ENCODE results near the gene MCEMP1.

MCEMP1 gene

DNA sequence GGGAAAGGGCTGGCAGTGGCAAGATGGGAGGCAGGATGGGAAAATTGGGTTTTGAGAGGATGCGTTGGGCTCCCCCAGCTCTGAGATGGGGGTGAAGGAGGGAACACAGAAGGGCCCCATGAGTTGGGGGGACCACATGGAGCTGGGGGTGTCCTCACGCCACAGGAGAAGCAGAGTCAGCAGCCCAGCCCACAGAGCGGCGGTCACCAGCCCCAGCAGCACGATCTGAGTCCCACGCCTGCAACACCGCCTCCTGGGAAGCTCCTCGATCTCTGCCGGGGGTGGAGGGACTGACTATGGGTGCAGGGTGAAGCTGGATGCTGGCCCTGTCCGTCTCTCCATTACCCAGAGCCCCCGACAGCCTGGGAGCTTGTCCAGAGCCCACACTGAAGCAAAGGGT is 21.7 kb downstream of the MCEMP1 start:
- DNase-seq (ENCODE audit: low read depth): no peak

DNA sequence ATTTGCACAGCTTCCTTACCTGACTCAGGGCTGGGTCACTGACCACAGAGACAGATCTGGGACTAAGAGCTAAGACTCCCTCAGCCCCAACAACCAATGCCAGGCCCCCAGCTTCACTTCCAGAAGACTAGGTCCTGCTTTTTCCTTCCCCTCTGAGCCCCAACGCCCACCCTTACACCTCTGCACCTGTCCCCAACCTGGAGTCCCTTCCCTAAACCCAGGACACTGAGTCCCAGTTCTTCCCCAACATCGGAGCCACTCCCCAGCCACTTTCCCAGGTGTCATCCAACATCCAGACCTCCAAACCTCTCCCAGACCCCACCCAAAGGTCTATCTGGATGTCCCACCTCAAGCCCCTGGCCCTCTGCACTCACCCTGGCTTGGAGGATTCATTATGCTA is 22.1 kb downstream of the MCEMP1 start:
- no peak for DNase-seq (ENCODE audit: low read depth)

DNA sequence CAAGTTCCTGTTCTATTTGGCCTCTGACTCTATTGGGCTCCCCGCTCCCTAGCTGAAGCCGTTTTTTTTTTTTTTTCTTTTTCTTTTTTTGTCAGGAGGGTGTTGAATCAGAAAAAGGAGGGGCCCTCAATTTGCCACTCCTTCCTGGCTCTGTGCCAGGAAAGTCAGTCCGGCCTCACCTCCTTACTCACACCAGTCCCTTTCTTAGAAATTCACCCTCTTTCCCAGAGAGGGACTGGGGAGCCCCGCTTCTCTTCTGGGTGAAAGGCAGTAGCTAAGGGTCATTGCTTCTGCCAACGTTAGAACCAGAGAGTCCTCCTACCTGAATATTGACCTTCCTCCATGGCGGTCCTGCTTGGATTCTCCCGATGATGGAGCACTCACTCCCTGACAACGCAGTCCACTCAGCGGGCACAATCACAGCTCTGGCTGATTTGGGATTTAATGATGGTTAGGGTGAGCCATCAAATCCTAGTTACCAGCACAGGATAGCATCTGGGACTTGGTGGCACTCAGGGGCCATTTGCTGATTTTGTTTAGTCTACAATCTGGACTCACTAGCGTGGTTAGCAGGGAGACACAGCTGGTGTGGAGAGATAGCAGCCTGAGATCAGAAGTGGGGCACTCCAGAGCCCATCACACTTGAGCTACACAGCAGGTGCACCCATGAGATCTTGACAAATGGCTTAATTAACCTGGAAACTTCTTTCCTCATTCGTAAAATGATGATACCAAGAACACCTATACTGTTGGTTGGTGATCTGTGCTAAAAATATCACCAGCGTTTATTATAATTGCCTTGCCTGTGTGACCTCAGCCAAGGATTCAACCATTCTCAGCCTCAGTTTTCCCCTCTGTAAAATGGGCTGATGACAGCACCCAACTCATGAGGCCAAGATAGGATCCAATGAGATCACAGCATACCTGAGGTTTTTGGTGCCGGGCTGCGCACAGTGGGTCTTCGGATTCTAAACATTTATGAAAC is 22.8 kb downstream of the MCEMP1 start:
- no peak for DNase-seq (ENCODE audit: low read depth)

DNA sequence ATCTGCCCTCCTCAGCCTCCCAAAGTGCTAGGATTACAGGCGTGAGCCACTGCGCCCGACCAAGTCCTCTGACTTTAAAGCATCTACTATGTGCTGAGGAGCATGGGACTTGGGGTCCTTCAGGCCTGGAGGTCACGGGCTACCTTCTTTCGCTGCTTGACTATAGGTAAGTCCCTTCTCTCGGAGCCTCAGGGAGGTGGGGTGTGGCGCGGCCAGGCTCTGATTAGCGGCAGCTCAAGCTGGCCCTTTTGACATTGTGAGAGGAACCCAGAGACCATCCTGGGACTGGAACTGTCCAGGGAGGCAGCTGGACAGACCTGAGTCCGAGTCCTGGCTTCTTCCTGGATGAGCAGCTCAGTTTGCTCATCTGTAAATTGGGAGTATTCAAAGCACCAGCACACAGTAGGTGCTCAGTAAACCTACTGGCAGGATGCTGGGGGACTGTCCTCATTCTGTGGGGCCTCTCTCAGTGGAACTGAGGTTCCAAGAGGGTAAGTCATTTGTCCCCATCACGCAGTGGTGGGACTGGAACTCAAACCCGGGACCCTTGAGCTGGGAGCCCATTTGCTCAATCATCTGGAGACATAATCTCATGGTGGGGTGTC is 24.3 kb downstream of the MCEMP1 start:
- no peak for DNase-seq (ENCODE audit: low read depth)

DNA sequence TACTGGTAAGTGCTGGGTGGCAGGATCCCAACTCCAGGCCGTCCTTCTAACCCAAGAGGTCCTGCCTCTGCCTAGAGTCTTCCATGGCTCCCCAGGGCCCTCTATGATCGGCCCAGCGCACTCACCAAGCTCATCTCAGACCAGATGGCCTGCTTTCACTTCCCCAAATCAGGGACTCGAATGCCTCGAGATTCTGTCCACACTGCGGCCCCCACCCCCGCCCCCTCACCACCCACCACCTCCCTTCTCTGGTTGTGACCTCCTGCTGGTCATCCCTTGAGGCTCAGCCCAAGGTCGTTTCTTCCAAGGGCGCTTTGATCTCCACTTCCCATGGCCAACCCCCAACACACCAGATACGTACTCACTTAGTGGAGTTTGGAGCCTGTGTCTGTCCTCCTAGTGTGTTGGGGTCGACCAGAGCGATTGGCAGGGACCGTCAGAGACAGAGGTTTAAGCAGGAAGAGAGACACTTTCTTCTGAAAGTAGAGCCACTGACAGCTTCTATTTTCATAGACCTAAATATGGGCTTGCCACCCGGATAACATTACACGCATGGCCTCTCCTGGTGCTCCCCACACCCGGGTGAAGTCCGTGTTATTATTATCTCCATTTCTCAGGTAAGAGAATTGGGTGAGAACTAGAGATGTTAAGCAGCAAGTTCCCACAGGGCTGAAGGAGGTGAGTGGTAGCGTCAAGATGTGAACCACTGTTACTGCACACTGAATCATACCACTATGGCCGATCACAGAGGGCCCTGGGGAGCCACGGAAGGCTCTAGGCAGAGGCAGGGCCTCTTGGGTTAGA is 25.0 kb downstream of the MCEMP1 start, which contains the start of gene FCER2:
Gene FCER2, minus strand, starts transcription at position 478 of the 804 bp plus-strand sequence. CDS start 2,371 bp downstream, outside the sequence.
- DNase-seq (ENCODE audit: low read depth): no peak

DNA sequence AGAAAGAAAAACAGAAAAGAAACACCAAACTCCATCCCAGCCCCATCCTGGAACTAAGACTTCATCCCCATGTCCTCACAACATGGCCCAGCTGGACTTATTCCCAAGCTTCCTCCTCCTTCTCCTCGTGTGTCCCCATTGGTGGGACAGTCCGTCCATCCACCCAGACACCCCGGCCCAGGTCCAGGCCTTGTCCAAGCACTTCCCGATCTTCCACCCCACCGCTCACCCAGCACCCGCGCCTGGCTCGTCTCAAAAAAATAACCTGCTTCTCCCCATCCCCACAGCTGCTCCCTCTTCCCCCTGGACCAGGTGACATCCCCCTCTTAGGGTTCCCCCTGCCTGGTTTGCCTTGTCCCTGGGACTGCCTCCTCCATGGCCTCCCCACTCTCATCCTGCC is 26.4 kb downstream of the MCEMP1 start:
- no peak for DNase-seq (ENCODE audit: low read depth)

DNA sequence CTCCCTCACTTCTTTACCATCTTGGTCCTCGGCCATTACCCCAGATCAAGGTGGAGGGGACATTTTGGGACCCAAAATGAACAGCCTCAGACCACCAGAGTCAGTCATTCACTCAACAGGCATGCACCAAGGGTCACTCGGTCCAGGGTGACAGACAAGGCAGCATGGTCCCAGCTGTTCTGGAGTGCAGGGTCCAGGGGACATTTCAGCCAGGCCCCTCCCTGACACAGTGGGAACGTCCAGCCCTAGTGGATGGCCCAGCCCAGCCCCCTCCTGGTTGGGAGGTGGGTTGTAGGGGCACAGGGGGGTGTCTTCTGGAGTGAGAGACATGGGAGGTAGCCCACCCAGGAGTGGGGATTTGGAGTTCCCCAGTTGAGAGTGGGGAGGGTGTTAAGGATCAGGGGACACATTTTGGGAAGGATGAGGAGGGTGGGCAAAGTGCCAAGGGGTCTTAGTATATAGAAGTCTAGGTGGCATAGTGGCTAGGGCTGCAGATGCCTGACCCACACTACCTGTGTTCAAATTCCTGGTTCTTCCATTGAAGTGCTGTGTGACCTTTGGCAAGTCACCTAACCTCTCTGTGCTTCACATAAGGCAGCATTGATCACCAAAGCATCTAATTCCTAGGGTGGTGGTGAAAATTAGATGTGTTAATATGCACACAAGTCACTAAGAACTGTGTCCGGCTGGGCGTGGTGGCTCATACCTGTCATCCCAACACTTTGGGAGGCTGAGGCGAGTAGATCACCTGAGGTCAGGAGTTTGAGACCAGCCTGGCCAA is 27.6 kb downstream of the MCEMP1 start:
- DNase-seq (ENCODE audit: low read depth): no peak

DNA sequence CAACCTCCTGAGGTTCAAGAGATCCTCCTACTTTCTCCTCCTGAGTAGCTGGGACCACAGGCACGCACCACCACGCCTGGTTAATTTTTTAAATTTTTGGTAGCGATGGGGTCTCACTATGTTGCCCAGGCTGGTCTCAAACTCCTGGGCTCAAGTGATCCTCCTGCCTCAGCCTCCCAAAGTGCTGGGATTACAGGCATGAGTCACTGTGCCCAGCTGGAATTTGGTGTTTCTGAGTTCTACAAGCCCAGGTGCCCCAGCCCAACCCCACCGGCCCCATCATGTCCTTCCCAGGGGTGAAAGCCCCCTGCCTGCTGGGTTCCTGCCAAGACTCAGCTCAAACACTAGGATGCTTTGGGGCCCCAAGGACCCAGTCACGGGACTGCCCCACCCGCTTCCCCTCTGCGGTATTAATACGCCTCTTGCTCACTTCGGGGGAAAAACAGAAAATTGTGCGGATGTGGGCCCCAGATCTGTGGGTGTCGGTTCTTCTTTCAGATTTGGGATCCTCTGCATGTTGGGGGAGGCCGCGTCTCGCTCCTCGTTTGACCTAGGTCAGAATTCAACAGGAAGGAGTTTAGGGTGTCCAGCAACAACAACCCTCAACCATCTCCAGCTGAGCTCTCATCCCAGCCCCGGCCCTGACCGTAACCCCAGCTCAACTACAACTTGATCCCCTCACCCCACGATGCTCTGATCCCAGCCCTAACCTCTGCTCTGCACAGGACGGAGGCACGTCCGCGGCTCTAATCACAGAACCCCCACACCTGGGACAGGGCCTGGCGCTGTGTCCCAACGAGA is 28.7 kb downstream of the MCEMP1 start:
- no peak for DNase-seq (ENCODE audit: low read depth)

DNA sequence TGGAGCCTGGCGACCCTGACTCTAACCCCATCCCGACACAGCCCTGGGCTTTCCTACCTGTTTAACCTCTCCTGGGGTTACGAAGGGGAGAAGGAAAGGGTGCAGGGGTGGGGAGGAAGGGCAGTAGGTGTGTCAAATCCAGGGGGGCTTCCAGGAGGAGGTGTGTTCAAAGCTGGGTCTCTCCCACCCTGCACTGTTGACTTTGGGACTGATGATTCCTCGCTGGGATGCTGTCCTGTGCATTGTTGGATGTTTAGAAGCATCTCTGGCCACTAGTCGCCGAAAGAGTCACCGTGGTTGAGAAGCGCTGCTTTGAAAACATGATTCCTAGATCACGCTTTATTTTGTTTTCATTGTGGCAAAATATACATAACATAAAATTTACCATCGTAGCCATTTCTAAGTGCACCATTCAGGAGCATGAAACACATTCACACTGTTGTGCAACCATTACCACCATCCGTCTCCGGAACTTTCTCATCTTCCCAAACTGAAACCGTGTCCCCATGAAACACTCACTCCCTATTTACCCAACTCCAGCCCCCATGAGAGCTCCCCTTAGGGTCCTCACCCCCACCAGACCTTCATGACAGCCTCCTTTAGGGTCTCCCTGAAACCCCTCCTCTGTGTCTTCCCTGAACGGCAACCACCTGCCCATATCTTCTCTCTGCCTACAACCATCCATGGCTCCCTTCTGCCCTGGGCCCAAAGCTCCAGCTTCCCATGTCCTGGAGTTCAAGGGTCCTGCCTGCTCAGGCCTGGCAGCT is 29.5 kb downstream of the MCEMP1 start:
- no peak for DNase-seq (ENCODE audit: low read depth)

DNA sequence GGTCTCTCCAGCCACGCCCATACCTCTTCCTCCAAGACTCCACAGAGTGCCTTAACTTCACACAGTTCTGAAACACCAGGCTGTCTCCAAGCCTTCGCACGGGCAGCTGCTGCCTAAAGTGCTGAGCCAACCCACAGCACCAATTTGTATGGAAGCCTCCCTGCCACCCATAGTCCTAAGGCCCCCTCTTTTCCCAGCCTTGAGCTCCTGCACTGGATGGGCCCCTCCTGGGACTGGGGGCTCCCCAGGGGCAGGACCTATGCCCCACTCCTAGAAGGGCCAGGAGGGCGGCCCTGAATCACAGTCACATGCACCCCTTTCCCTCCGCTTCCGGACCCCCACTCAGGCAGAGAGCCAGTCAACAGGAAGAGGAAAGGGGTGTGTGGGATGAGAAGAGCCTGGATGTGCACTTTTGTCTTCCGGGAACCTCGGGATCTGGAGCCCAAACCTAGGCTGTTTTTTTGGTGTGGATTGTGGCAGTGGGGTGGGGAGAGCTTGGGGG is 30.1 kb downstream of the MCEMP1 start:
- DNase-seq (ENCODE audit: low read depth): no peak

DNA sequence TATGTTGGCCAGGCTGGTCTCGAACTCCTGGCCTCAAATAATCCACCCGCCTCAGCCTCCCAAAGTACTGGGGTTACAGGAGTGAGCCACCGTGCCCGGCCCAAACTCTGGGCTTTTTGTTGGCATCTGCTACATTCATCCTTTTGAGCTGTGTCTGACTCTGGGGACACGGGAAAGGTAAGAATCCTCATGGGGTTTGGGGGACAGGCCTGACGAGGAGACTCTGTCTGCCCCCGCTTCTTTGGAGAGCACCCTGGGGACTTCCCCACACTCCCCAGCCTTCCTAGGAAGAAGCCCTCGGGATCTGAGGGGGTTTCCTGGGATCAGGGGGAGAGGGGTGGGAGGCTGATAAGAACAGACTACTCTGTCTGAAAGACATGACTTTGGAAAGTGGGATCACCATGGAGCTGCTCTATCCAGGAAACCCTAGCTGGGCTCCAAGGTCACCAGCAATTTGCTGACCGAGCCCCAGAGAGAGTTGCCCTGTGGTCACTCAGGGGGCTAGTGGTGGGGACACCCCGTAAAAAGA is 33.1 kb downstream of the MCEMP1 start:
- no peak for DNase-seq (ENCODE audit: low read depth)

DNA sequence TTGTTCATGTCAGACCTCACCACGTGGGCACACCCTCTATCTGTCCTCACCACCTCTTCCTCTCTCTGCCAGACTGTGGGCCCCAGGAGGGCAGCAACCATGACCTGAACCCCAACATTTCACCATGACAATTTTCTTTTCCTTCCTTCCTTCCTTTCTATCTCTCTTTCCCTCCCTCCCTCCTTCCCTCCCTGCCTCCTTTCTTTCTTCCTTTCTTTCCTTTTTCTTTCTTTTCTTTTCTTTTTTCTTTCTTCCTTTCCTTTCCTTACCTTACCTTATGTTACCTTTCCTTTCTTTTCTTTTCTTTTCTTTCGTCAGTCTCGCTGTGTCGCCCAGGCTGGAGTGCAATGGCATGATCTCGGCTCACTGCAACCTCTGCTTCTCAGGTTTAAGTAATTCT is 33.7 kb downstream of the MCEMP1 start:
- DNase-seq (ENCODE audit: low read depth): no peak

DNA sequence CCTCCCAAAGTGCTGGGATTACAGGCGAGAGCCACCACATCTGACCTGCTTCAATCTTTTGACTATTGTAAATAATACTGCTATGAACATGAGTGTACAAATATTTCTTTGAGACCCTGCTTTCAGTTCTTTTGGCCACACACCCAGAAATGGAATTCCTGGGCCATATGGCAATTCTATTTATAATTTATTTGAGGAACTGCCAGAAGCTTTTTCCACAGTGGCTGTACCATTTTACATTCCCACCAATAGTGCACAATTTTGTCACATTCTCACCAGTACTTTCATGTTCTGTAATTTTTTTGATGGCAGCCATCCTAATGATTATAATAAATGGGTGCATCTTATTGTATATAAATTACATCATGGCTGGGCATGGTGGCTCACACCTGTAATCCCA is 38.8 kb downstream of the MCEMP1 start:
- DNase-seq (ENCODE audit: low read depth): no peak

DNA sequence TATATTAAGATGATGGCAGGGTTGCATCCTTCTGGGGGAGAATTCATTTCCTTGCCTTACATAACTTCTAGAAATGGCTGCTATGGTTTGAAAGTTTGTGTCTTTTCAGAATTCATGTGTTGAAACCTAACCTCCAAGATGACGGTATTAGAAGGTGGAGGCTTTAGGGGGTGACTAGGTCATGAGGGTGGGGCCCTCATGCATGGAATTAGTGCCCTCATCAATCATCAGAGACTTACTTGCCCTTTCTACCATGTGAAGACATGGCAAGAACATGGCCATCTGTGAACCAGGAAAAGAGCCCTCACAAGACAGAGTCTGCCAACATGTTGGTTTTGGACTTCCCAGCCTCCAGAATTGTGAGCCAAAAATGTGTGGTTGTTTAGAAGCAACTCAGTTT is 39.9 kb downstream of the MCEMP1 start:
- no peak for DNase-seq (ENCODE audit: low read depth)

DNA sequence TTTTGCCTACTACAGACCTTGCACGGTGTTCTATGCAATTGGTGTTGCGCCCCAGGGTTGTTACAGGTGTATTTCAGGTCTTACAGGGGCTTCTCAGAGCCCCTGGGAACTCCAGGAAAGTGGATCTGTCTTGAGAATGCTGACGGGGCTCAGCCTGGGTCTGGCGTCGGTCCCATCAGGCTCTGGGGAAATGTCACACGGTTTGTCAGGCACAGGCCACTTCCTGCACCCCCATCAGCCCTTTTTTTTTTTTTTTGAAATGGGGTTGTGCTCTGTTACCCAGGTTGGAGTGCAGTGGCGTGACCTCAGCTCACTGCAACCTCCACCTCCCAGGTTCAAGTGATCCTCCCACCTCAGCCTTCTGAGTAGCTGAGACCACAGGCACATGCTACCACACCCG is 41.8 kb downstream of the MCEMP1 start:
- DNase-seq (ENCODE audit: low read depth): no peak

DNA sequence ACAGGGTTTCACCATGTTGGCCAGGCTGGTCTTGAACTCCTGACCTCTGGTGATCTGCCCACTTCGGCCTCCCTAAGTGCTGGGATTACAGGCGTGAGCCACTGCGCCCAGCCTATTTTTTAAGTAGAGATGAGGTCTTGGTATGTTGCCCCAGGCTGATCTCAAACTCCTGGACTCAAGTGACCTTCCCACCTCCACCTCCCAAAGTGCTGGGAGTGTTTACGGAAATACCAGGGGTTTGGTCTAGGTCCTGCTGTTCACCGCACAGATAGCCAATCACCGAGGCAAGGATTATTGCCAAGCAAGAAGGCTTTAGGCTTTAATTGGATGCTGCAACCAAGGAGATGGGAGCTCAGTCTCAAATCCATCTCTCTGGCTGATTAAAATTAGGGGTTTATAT is 43.5 kb downstream of the MCEMP1 start:
- DNase-seq (ENCODE audit: low read depth): no peak

DNA sequence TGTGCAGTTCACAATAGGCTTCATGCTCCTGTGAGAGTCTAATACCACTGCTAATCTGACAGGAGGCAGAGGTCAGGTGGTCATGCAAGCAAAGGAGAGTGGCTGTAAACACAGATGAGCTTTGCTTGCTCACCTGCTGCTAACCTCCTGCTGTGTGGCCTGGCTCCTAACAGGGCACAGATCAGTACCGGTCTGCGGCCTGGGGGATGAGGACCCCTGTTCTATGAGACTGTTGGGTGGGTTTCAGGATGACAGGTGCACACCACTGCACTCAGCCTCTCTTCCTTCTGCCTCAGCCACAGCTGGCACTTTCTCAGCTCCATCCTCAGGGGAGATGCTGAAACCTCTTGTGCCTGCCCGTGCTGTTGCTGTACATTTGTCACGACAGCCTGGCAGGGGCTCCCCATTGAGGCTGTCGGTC is 45.4 kb downstream of the MCEMP1 start:
- DNase-seq (ENCODE audit: low read depth): no peak

DNA sequence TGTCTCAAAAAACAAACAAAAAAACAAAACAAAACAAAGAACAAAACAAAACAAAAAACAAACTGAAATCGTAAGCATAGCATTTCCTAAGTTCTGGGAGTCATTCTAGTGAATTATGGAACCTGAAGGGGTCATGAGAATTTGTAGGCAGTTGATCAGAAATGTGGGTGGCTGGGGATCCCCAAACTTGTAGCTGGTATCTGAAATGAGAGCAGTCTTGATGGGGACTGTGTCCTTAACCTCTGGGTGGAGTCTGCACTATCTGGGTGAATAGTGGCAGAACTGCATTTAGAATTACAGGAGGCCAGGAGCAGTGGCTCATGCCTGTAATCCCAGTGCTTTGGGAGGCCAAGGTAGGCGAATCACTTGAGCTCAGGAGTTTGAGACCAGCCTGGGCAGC is 48.9 kb downstream of the MCEMP1 start:
- no peak for DNase-seq (ENCODE audit: low read depth)

DNA sequence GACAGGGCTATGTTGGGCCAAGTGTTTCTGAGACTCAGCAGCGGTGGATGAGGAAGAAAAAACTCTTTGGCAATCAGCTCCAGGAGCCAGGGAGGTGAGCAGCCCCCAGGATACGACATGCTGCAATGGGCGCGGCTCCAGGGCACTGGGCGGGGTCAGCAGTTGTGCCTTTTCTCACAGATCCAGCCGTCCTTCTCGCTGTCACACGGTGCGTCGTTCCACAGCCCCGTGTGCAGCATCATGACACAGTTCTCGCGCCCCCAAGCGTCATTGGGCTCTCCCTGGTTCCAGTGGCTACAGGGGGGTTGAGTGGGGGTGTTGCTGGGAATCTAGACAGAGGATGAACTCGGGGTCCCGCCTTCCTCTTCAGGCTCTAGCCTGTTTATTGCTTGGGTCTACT is 52.3 kb downstream of the MCEMP1 start:
- DNase-seq (ENCODE audit: low read depth): no peak
